GM18505 (cell line): Measurements from ENCODE around the gene TUBA4B.

ENCODE experiments used
- ATAC-seq: cut with Tn5 transposase; IDR thresholded peaks from one replicate; pipeline ENCODE4 v1.9.1; 2021; ENCODE audit not compliant: unreplicated experiment
- POLR2A ChIP-seq: IDR thresholded peaks from 4 replicates; pipeline ENCODE4 v1.6.1; 2011; ENCODE audit warnings: borderline replicate concordance; ENCODE audit not compliant: insufficient read depth, insufficient read length; ENCODE audit errors: extremely low read depth

TUBA4B gene

GRCh38 chr2:219291394-219291793, 38.4 kb downstream of the TUBA4B start:
- no peak for TF ChIP-seq POLR2A
- ATAC-seq: no peak

GRCh38 chr2:219291910-219292490, 39.0 kb downstream of the TUBA4B start:
- no peak for TF ChIP-seq POLR2A

GRCh38 chr2:219292616-219293015, 39.6 kb downstream of the TUBA4B start:
- no peak for ATAC-seq
- no peak for TF ChIP-seq POLR2A

More at GRCh38 chr2:219291910-219292490, 39.0 kb downstream of the TUBA4B start:
- no peak for ATAC-seq

- TF ChIP-seq POLR2A: no peak
Observed at GRCh38 chr2:219293736-219294231, 40.7 kb downstream of the TUBA4B start.

GRCh38 chr2:219294356-219295351, 41.6 kb downstream of the TUBA4B start:
- ATAC-seq: peak; percentile 92
- peak; percentile 73 for TF ChIP-seq POLR2A

More at GRCh38 chr2:219293736-219294231, 40.7 kb downstream of the TUBA4B start:
- ATAC-seq: no peak

GRCh38 chr2:219296142-219296541, 43.1 kb downstream of the TUBA4B start:
- TF ChIP-seq POLR2A: no peak
- ATAC-seq: no peak

GRCh38 chr2:219296631-219297391, 43.8 kb downstream of the TUBA4B start:
- TF ChIP-seq POLR2A: no peak
- ATAC-seq: no peak

GRCh38 chr2:219297766-219298456, 44.9 kb downstream of the TUBA4B start:
- ATAC-seq: no peak
- no peak for TF ChIP-seq POLR2A

GRCh38 chr2:219298759-219299371, 45.8 kb downstream of the TUBA4B start:
- no peak for ATAC-seq
- no peak for TF ChIP-seq POLR2A

- ATAC-seq: no peak
- no peak for TF ChIP-seq POLR2A
Observed at GRCh38 chr2:219299372-219299760, 46.3 kb downstream of the TUBA4B start.

- TF ChIP-seq POLR2A: no peak
- ATAC-seq: no peak
Observed at GRCh38 chr2:219300022-219300421, 47.0 kb downstream of the TUBA4B start.

GRCh38 chr2:219302412-219302968, 49.4 kb downstream of the TUBA4B start:
- ATAC-seq: no peak
- no peak for TF ChIP-seq POLR2A
